Upper lobe of left lung (tissue), 6 donors: ENCODE results near the gene LPAR5. TPM values are rescaled to one million over a fixed set of nuclear protein-coding genes. Genes with fewer than 3 reads are reported as not detected.
A peak's percentile ranks its signal among the peaks of the same experiment; 100 is the strongest.

Experiments
- ATAC-seq, 2 donors: fragments of 200-7000 bp; cut with Tn5 transposase; one replicate each; pipeline ENCODE4 v1.9.1; 2022; ENCODE audit warnings: mild to moderate bottlenecking in 2 of 2, moderate library complexity in 2 of 2; ENCODE audit not compliant: low FRiP score in 2 of 2
- DNase-seq, 2 donors: peaks; one replicate each; pipeline ENCODE4 v3.0.0-alpha.2; 2019 to 2020
- H3K27ac ChIP-seq, 4 donors: fragments of 200-600 bp; sonication (generic); one replicate each; pipeline ENCODE4 v1.5.1; 2016 to 2019
- H3K27me3 ChIP-seq, 4 donors: fragments of 200-600 bp; sonication (generic); one replicate each; pipeline ENCODE4 v1.5.1; 2017 to 2019
- H3K36me3 ChIP-seq, 4 donors: fragments of 200-600 bp; sonication (generic); one replicate each; pipeline ENCODE4 v1.5.1; 2016 to 2019
- H3K4me1 ChIP-seq, 4 donors: fragments of 200-600 bp; sonication (generic); one replicate each; pipeline ENCODE4 v1.5.1; 2018 to 2019
- H3K4me3 ChIP-seq, 4 donors: fragments of 200-600 bp; sonication (generic); one replicate each; pipeline ENCODE4 v1.5.1; 2017 to 2019; ENCODE audit warnings: mild to moderate bottlenecking in 2 of 4, moderate library complexity in 1 of 4
- H3K9me3 ChIP-seq, 4 donors: fragments of 200-600 bp; sonication (generic); one replicate each; pipeline ENCODE4 v1.5.1; 2018 to 2019
- EP300 ChIP-seq, 4 donors: sonication (generic); formaldehyde crosslinking; IDR thresholded peaks; one replicate each; pipeline ENCODE4 v1.5.1; 2017; ENCODE audit warnings: antibody characterized with exemption in 4 of 4, control low read depth in 2 of 4
- POLR2A ChIP-seq, 4 donors: fragments of 450-650 bp; IDR thresholded peaks; one replicate each; pipeline ENCODE4 v1.5.1; 2016 to 2017; ENCODE audit warnings: antibody characterized with exemption in 4 of 4, mild to moderate bottlenecking in 2 of 4
- POLR2AphosphoS5 ChIP-seq, 2 donors: sonication (generic); formaldehyde crosslinking; IDR thresholded peaks; one replicate each; pipeline ENCODE4 v1.5.1; 2017; ENCODE audit warnings: antibody characterized with exemption in 2 of 2
- WGBS, 2 donors: methylation state at CpG; one replicate each; pipeline ENCODE4 v1.1.5; 2017 to 2018; 5-methylcytosine and 5-hydroxymethylcytosine counted together
- total RNA-seq, 6 donors: library from RNA; depleted of rRNA in 4 of 6; stranded (reverse); fragments of >200 nt in 4 of 6; gene quantifications; one replicate each; pipeline versions ENCODE4 v1.1.0 to v1.2.1, GENCODE V29; 2016 to 2021
- TF ChIP-seq, protein P1 (sequence below), 6 experiments: fragments of 450-650 bp in 4 of 6; fragments of 200-600 bp in 2 of 6; sonication (generic) in 2 of 6; IDR thresholded peaks; one replicate each; pipeline ENCODE4 v1.5.1; 2016 to 2019; ENCODE audit warnings: antibody characterized with exemption in 6 of 6
- donor health status: DM: no; HTN: no; CAD: no; lungs with moderate emphysema.
- donor health status: DM: no; HTN: yes; CAD: no; lungs with severe emphysema.

LPAR5 gene
- total RNA-seq, 6 donors from 2014 or later = 1.3 to 4.4 (median 2.9) TPM

DNA sequence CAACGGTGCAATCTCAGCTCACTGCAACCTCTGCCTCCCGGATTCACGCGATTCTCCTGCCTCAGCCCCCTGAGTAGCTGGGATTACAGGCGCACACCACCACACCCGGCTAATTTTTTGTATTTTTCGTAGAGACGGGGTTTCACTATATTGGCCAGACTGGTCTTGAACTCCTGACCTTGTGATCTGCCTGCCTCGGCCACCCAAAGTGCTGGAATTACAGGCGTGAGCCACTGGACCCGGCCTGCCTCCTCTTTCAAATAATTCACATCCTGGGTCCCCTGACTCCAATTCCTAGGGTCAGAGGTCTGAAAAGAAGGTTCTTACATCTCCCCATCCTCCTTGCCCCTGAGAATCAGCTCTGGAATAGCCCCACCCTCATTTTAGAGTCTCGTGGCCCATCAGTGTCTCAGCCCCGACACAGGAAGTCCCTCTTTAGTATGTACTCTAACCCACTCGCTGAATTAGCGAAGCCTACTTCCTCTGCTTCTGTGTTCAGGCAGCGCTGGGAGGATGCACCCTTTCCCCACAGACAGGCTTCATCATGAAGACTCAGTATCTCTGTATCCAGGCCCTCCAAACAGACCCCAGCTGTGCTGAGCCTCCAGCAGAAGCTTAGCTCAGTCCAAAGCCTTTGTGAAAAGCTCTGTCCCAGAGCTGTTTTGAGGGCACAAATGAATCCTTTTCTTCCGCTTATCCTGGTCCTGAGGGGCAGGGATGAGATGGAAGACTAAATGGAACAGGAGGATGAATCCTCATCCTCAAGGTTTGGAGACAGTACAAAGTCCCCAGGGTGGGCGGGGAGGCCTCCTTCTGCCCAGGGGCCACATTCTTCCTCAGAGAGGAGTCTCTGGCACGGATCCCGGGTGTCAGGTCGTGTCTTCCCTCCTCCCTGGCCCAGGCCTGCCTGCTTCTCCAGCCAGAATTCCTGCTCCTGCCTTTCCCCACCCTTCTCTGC is 3.5 kb downstream of the LPAR5 start:
- peak in 1 of 2 donors; percentile 41 for ATAC-seq
- WGBS, 2 donors = 64 to 68% methylated on average over 21 of the region's 21 CpGs
- TF ChIP-seq EP300 (IDR thresholded peaks at IDR 0.05) (no peak), POLR2AphosphoS5 (IDR thresholded peaks at IDR 0.05) (no peak), POLR2A (IDR thresholded peaks at IDR 0.05) (no peak)
- TF ChIP-seq, protein P1, sequence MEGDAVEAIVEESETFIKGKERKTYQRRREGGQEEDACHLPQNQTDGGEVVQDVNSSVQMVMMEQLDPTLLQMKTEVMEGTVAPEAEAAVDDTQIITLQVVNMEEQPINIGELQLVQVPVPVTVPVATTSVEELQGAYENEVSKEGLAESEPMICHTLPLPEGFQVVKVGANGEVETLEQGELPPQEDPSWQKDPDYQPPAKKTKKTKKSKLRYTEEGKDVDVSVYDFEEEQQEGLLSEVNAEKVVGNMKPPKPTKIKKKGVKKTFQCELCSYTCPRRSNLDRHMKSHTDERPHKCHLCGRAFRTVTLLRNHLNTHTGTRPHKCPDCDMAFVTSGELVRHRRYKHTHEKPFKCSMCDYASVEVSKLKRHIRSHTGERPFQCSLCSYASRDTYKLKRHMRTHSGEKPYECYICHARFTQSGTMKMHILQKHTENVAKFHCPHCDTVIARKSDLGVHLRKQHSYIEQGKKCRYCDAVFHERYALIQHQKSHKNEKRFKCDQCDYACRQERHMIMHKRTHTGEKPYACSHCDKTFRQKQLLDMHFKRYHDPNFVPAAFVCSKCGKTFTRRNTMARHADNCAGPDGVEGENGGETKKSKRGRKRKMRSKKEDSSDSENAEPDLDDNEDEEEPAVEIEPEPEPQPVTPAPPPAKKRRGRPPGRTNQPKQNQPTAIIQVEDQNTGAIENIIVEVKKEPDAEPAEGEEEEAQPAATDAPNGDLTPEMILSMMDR (IDR thresholded peaks at IDR 0.05) = no peak
- Histone ChIP-seq H3K36me3 (no peaks in the 10 kb centered on the region), H3K27me3 (no peaks in the 10 kb centered on the region), H3K9me3 (no peaks in the 10 kb centered on the region), H3K27ac (peak overlapping the region in 2 of 4 donors; percentile 8 to 54), H3K4me3 (peak overlapping the region in 1 of 4 donors; percentile 13), H3K4me1 (peaks cover 0 to 24% (median 3%) of the 10 kb centered on the region in 4 donors)
- DNase-seq = peak in 1 of 2 donors; percentile 30

DNA sequence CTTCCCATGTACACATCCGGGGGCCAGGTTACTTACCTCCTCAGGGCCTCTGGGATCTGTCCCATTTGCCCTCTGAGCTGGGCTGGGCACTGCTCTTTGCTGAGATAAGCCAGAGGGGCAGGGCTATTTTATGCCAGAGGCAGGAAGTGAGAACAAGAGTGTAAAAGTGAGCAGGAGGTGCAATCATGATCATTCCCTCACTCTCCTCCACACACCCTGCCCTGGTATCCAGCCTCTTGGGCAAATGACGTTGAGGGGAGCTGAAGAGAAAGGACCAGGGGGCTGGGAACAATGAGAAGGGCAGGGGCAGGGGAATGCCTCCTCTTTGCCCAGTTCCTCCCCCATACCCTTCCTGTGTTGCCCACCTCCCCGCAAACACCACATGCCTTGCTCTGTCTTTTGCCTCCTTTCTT is 4.2 kb downstream of the LPAR5 start:
- DNase-seq (no peak), ATAC-seq (no peak)
- H3K4me1 ChIP-seq = peaks cover 0 to 24% (median 3%) of the 10 kb centered on the region in 4 donors
- WGBS, 2 donors = 66% methylated on average over 3 of the region's 3 CpGs
- H3K36me3 ChIP-seq = no peaks in the 10 kb centered on the region
- H3K27me3 ChIP-seq = no peaks in the 10 kb centered on the region
- peak overlapping the region in 2 of 4 donors; percentile 8 to 54 for H3K27ac ChIP-seq
- H3K9me3 ChIP-seq = no peaks in the 10 kb centered on the region
- TF ChIP-seq EP300 (IDR thresholded peaks at IDR 0.05) (no peak), POLR2A (IDR thresholded peaks at IDR 0.05) (no peak), POLR2AphosphoS5 (IDR thresholded peaks at IDR 0.05) (no peak)
- TF ChIP-seq, protein P1 (IDR thresholded peaks at IDR 0.05) = no peak
- H3K4me3 ChIP-seq = peak overlapping the region in 1 of 4 donors; percentile 13

DNA sequence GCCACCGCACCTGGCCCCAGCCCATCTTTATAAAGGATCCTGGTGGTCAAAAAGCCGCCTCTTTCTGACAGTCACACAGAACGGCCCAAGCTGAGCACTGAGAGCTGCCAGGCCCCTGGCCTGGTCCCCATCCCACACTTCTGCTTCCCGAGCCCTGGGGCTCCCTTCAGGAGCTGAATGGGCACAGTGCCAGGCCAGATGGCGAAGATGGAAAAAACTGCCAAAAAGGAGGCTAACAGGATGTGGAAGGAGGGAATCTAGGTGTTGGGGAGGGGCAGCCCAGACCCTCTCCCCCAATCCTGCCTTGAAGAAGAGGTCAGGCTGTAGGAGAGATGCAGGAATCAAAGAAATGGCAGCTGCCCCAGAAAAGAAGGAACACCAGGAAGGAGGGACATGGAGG is 5.0 kb downstream of the LPAR5 start:
- ATAC-seq (no peak), DNase-seq (no peak)
- no peak overlapping the region for H3K4me3 ChIP-seq
- 59 to 61% methylated on average over 4 to 5 of the region's 5 CpGs for WGBS, 2 donors
- no peaks in the 10 kb centered on the region for H3K27me3 ChIP-seq
- H3K36me3 ChIP-seq = no peaks in the 10 kb centered on the region
- H3K27ac ChIP-seq = peak overlapping the region in 1 of 4 donors; percentile 7
- H3K9me3 ChIP-seq = no peaks in the 10 kb centered on the region
- peaks cover 0 to 18% (median under 1%) of the 10 kb centered on the region in 4 donors for H3K4me1 ChIP-seq
- TF ChIP-seq EP300 (IDR thresholded peaks at IDR 0.05) (no peak), POLR2A (IDR thresholded peaks at IDR 0.05) (no peak), POLR2AphosphoS5 (IDR thresholded peaks at IDR 0.05) (no peak)
- TF ChIP-seq, protein P1 (IDR thresholded peaks at IDR 0.05) = no peak

DNA sequence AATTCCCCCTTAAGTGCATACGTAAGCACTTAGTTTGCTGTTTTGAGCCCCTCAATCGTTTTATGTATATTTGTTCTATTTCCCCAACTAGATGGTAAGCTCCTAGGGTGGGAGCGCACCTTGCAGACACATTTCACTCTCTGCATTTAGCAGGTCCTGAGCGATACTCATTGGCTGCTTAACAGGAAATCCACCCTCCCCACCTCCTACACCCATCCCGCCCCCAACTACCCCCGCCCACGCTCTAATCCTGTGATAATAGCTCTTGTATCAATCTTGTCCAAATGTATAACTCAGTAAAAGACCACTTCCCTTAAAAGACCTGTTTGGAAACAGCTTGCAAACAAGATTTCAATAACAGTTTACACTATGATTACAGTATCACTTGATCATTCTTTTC is 8.1 kb downstream of the LPAR5 start:
- H3K4me1 ChIP-seq = peaks cover 0 to 11% (median 0%) of the 10 kb centered on the region in 4 donors
- ATAC-seq (no peak), DNase-seq (peak in 1 of 2 donors; percentile 31)
- H3K36me3 ChIP-seq = no peaks in the 10 kb centered on the region
- 22 to 37% methylated on average over 7 of the region's 7 CpGs for WGBS, 2 donors
- no peaks in the 10 kb centered on the region for H3K27me3 ChIP-seq
- H3K9me3 ChIP-seq = no peaks in the 10 kb centered on the region
- no peak for TF ChIP-seq EP300 (IDR thresholded peaks at IDR 0.05)
- no peak overlapping the region for H3K27ac ChIP-seq
- peak overlapping the region in 3 of 4 donors; percentile 28 to 42 (median 42) for H3K4me3 ChIP-seq

DNA sequence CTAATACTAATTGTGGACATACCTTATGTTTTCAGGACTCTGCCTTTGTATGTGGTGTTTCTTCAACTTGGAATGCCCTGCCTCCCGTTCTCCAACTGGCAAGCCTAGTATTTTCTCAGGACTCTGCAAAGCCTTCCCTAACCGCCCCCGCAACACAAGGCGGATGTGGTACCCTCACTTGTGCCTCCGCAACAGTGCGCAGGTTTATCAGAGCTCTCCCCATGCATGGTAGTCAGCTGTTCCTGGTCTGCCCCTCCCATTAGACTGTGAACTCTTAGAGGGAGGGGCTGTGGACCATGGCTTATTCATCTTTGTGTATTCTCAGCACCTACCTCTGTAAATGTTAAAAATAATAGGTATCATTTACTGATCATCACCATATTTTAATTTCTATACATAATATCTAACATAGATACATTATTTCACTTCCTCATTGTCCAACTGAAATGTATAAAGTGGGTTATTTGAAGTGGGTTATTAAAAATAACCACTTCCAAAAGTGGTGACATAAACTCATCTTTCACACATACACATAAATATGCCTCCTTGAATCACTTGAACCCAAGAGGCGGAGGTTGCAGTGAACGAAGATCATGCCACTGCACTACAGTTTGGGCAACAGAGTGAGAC is 9.0 kb downstream of the LPAR5 start:
- TF ChIP-seq POLR2AphosphoS5 (IDR thresholded peaks at IDR 0.05) (no peak), EP300 (IDR thresholded peaks at IDR 0.05) (no peak), POLR2A (IDR thresholded peaks at IDR 0.05) (no peak)
- TF ChIP-seq, protein P1 (IDR thresholded peaks at IDR 0.05) = no peak
- H3K4me1 ChIP-seq = peaks cover 0 to 2% (median 0%) of the 10 kb centered on the region in 4 donors
- no peak overlapping the region for H3K4me3 ChIP-seq
- no peak for ATAC-seq
- H3K27ac ChIP-seq = no peak overlapping the region
- DNase-seq = no peak
- 68 to 86% methylated on average over 8 of the region's 8 CpGs for WGBS, 2 donors
- no peaks in the 10 kb centered on the region for H3K27me3 ChIP-seq
- no peaks in the 10 kb centered on the region for H3K36me3 ChIP-seq
- H3K9me3 ChIP-seq = no peaks in the 10 kb centered on the region
